GM23248 (cell line): ENCODE measurements around the gene ITGB3BP.

ENCODE experiments used
- EZH2 ChIP-seq: fragments of 200-600 bp; sonication (generic); IDR thresholded peaks from 2 replicates; pipeline ENCODE4 v1.6.1; 2018; ENCODE audit warnings: antibody characterized with exemption, mild to moderate bottlenecking; ENCODE audit not compliant: insufficient read depth, poor library complexity, severe bottlenecking
- EZH2phosphoT487 ChIP-seq: fragments of 200-600 bp; sonication (generic); IDR thresholded peaks from 2 replicates; pipeline ENCODE4 v1.6.1; 2018; ENCODE audit warnings: antibody characterized with exemption, moderate library complexity, mild to moderate bottlenecking, low read depth; ENCODE audit not compliant: insufficient read depth

DNA sequence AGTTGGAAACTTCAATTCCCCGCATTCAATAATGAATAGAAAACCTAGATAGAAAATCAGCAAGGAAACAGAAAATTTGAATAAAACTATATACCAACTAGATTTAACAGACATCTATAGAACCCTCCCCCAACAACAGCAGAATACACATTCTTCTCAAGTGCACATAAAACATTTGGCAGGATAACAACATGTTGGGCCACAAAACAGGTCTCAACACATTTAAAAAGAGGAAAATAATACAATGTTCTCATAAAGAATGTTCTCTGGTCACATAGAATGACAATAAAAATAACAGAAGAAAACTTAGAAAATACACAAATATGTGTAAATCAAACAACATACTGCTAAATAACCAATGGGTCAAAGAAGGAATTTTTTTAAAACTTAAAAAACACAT is 24.9 kb downstream of the ITGB3BP start:
- TF ChIP-seq EZH2phosphoT487 (no peak), EZH2 (no peak)
